AG09309 (cell line): ENCODE measurements around the gene AEBP1.

Experiments used
- DNase-seq: peaks from one replicate; pipeline ENCODE4 v3.0.0-alpha.2; 2010; ENCODE audit warnings: low read depth
- H3K4me3 ChIP-seq: 2 replicates; pipeline ENCODE4 v1.5.1; 2011; ENCODE audit warnings: mild to moderate bottlenecking, low read depth, low read length, moderate library complexity; ENCODE audit not compliant: control insufficient read depth
- CTCF ChIP-seq: IDR thresholded peaks from 2 replicates; pipeline ENCODE4 v1.5.1; 2011; ENCODE audit warnings: mild to moderate bottlenecking, low read depth, low read length, inconsistent platforms; ENCODE audit not compliant: insufficient read depth, control insufficient read depth; ENCODE audit errors: missing control alignments

AEBP1 gene

GRCh38 chr7:44103923-44104859 is at the start of gene AEBP1:
Gene AEBP1 (plus strand): TSS chr7:44104345. CDS start chr7:44104666, 321 bp downstream.
- peak within 1 kb of the TSS; percentile 62 for H3K4me3 ChIP-seq
- no peak for DNase-seq
- no peak for TF ChIP-seq CTCF

- DNase-seq, result no peak
- no peak overlapping the region for H3K4me3 ChIP-seq
- TF ChIP-seq CTCF, result no peak
Measured at GRCh38 chr7:44056681-44057080, 47.5 kb upstream of the AEBP1 start.

GRCh38 chr7:44057181-44057848 is 46.8 kb upstream of the AEBP1 start:
- no peak overlapping the region for H3K4me3 ChIP-seq
- no peak for DNase-seq
- no peak for TF ChIP-seq CTCF

- TF ChIP-seq CTCF, result no peak
- DNase-seq, result no peak
- no peak overlapping the region for H3K4me3 ChIP-seq
Measured at GRCh38 chr7:44057849-44058758, 46.0 kb upstream of the AEBP1 start.

- H3K4me3 ChIP-seq, result no peak overlapping the region
Measured at GRCh38 chr7:44058759-44059218, 45.4 kb upstream of the AEBP1 start.

More at GRCh38 chr7:44058759-44059218, 45.4 kb upstream of the AEBP1 start:
- TF ChIP-seq CTCF, result no peak
- DNase-seq, result no peak
